ENCODE measurements around the gene PTGDS.

DNA sequence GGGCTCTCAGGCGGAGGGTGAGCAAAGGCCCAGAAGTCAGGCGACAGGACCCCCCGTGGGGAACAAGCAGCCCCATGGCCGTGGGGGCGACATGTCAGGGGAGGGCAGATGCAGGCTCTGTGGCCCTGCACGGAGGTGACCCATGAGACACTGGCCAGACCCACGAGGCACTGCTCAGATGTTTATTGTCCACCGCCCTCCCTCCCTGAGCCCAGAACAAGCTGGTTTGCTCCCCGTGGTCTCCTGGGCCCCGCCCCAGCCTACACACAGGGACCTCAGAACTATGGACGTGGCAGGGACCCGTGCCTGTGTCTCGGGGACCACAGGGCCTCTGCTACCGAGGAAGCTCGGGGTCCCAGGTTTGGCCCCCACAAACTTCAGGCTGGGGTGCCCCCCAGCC is 52.7 kb downstream of the PTGDS start:
- no peak for TF ChIP-seq POLR2A (IDR thresholded peaks at IDR 0.05)
- TF ChIP-seq, protein P1, sequence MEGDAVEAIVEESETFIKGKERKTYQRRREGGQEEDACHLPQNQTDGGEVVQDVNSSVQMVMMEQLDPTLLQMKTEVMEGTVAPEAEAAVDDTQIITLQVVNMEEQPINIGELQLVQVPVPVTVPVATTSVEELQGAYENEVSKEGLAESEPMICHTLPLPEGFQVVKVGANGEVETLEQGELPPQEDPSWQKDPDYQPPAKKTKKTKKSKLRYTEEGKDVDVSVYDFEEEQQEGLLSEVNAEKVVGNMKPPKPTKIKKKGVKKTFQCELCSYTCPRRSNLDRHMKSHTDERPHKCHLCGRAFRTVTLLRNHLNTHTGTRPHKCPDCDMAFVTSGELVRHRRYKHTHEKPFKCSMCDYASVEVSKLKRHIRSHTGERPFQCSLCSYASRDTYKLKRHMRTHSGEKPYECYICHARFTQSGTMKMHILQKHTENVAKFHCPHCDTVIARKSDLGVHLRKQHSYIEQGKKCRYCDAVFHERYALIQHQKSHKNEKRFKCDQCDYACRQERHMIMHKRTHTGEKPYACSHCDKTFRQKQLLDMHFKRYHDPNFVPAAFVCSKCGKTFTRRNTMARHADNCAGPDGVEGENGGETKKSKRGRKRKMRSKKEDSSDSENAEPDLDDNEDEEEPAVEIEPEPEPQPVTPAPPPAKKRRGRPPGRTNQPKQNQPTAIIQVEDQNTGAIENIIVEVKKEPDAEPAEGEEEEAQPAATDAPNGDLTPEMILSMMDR (IDR thresholded peaks at IDR 0.05), result no peak

Measured in adrenal gland (tissue), 5 donors.